Keratinocyte (primary cell): ENCODE data around the gene DIS3L2. TPM values are rescaled to one million over a fixed set of nuclear protein-coding genes. Genes with fewer than 3 reads are reported as not detected.
"Not testable (repeated sequence)": the region's sequence is repeated elsewhere in the genome, so short reads cannot be mapped to it uniquely, and the experiment has no call there.

Source experiments
- DNase-seq: peaks from one replicate; pipeline ENCODE4 v3.0.0-alpha.2; 2011; ENCODE audit warnings: low read depth, missing footprints, low spot score
- FAIRE-seq: peaks from 2 replicates; lab custom pipeline; 2011; peaks lifted over from hg19 to GRCh38; lab: Jason Lieb, UNC
- H2AFZ ChIP-seq: 2 replicates; pipeline ENCODE4 v1.6.0; 2012; ENCODE audit warnings: low read length, control low read depth, inconsistent platforms; ENCODE audit not compliant: control insufficient read depth
- H3K27ac ChIP-seq: 2 replicates; pipeline ENCODE4 v1.5.1; 2011; ENCODE audit warnings: low read length; ENCODE audit not compliant: control insufficient read depth, insufficient read depth
- H3K27me3 ChIP-seq: 3 replicates; pipeline ENCODE4 v1.6.0; 2011; ENCODE audit warnings: low read length; ENCODE audit not compliant: control insufficient read depth, insufficient read depth; ENCODE audit errors: extremely low read depth
- H3K36me3 ChIP-seq, 2 experiments: 2 replicates in 1 of 2; 3 replicates in 1 of 2; pipeline ENCODE4 v1.5.1; 2011; ENCODE audit warnings: low read length in 2 of 2, mild to moderate bottlenecking in 1 of 2; ENCODE audit not compliant: control insufficient read depth in 2 of 2, insufficient read depth in 2 of 2; ENCODE audit errors: extremely low read depth in 1 of 2
- H3K4me1 ChIP-seq: 3 replicates; pipeline ENCODE4 v1.5.1; 2011; ENCODE audit warnings: low read length; ENCODE audit not compliant: control insufficient read depth, insufficient read depth; ENCODE audit errors: extremely low read depth
- H3K4me2 ChIP-seq: 3 replicates; pipeline ENCODE4 v1.6.0; 2011; ENCODE audit warnings: low read depth, low read length; ENCODE audit not compliant: control insufficient read depth, insufficient read depth; ENCODE audit errors: extremely low read depth
- H3K4me3 ChIP-seq, 3 experiments: fragments of 200-600 bp in 1 of 3; sonication (generic) in 1 of 3; 2 replicates in 2 of 3; 3 replicates in 1 of 3; pipeline ENCODE4 v1.5.1; 2011 to 2016; ENCODE audit warnings: low read length in 3 of 3, mild to moderate bottlenecking in 3 of 3, control low read depth in 2 of 3, inconsistent platforms in 1 of 3, low read depth in 1 of 3, mixed read lengths in 1 of 3, mixed run types in 1 of 3, moderate library complexity in 1 of 3; ENCODE audit not compliant: control insufficient read depth in 2 of 3, insufficient read depth in 2 of 3; ENCODE audit errors: extremely low read depth in 1 of 3
- H3K79me2 ChIP-seq: 2 replicates; pipeline ENCODE4 v1.6.0; 2012; ENCODE audit warnings: low read length; ENCODE audit not compliant: control insufficient read depth, insufficient read depth
- H3K9ac ChIP-seq: 3 replicates; pipeline ENCODE4 v1.6.0; 2011; ENCODE audit warnings: low read length; ENCODE audit not compliant: control insufficient read depth, insufficient read depth; ENCODE audit errors: extremely low read depth
- H3K9me1 ChIP-seq: 3 replicates; pipeline ENCODE4 v1.6.0; 2011; ENCODE audit warnings: low read length; ENCODE audit not compliant: control insufficient read depth, insufficient read depth; ENCODE audit errors: extremely low read depth
- H3K9me3 ChIP-seq: 2 replicates; pipeline ENCODE4 v1.5.1; 2012; ENCODE audit warnings: low read depth, low read length; ENCODE audit not compliant: control insufficient read depth
- H4K20me1 ChIP-seq: 3 replicates; pipeline ENCODE4 v1.6.0; 2011; ENCODE audit warnings: low read length; ENCODE audit not compliant: control insufficient read depth, insufficient read depth; ENCODE audit errors: extremely low read depth
- EZH2 ChIP-seq: IDR thresholded peaks from one replicate; pipeline ENCODE4 v1.6.1; 2012; ENCODE audit warnings: inconsistent platforms, mild to moderate bottlenecking, low read length, moderate library complexity
- dilution Hi-C: fragments of 300-500 bp; cut with MboI; formaldehyde crosslinking; loops from one replicate; pipeline ENCODE4 v1.7.0; 2020; ENCODE audit warnings: low sequenced_read_pairs; ENCODE audit not compliant: extremely low pct_ligation_motif_present
- polyA plus RNA-seq, 5 experiments: library from polyadenylated mRNA; depleted of rRNA in 3 of 5; stranded (reverse) in 3 of 5; stranded (forward) in 1 of 5; unstranded in 1 of 5; fragments of >200 nt; gene quantifications; 1 replicate in 1 of 5; 2 replicates in 3 of 5; 3 replicates in 1 of 5; pipeline versions ENCODE4 v1.2.1 to v1.2.3, GENCODE V29; 2011 to 2012; ENCODE audit warnings: missing spikeins in 2 of 5, low read depth in 1 of 5, low replicate concordance in 1 of 5
- TF ChIP-seq, protein P1 (sequence below), 3 experiments: IDR thresholded peaks in 1 of 3; conservative IDR thresholded peaks in 1 of 3; optimal IDR thresholded peaks in 1 of 3; 2 replicates in 2 of 3; 3 replicates in 1 of 3; pipeline versions ENCODE3 to v1.5.1; 2011; ENCODE audit warnings: low read length in 3 of 3, mild to moderate bottlenecking in 3 of 3, moderate library complexity in 2 of 3, control low read depth in 1 of 3, inconsistent platforms in 1 of 3; ENCODE audit not compliant: insufficient read depth in 2 of 3; ENCODE audit errors: extremely low read depth in 1 of 3

The DIS3L2 gene
- polyA plus RNA-seq, 1 donor (not counting 4 experiments of a cell fraction or from before 2014, with no cell fraction given) = 8.6 TPM

DNA sequence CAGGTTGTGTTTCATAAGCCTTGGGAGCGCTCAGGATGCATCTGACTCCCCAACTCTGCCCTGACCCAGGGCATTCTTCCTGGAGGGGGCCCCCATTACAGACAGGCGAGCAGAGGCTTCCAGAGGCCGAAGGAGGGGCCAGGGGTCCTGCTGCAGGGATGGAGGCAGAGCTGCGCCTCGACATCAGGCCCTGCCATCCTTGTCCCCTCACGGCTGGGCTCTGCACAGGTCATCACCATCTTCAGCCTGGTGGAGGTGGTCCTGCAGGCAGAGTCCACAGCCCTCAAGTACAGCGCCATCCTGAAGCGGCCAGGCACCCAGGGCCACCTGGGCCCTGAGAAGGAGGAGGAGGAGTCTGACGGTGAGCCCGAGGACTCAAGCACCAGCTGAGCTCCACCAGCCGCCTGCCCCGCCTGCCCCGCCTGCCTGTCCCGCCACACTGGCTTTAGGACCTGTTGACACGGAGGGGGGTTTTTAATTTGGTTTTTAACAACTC is 374.8 kb downstream of the DIS3L2 start:
- Histone ChIP-seq H3K9me3 (no peaks in the 10 kb centered on the region), H2AFZ (no peak overlapping the region), H3K36me3 (peaks cover 0 to 1% of the 10 kb centered on the region in 2 experiments), H3K9ac (no peak overlapping the region), H4K20me1 (no peaks in the 10 kb centered on the region), H3K4me1 (peaks cover 3% of the 10 kb centered on the region), H3K27me3 (no peaks in the 10 kb centered on the region), H3K4me3 (no peak overlapping the region), H3K4me2 (no peak overlapping the region), H3K79me2 (no peaks in the 10 kb centered on the region), H3K9me1 (no peaks in the 10 kb centered on the region), H3K27ac (no peak overlapping the region)
- FAIRE-seq (no peak), DNase-seq (no peak)
- dilution Hi-C loops = no loop called here
- TF ChIP-seq, protein P1, sequence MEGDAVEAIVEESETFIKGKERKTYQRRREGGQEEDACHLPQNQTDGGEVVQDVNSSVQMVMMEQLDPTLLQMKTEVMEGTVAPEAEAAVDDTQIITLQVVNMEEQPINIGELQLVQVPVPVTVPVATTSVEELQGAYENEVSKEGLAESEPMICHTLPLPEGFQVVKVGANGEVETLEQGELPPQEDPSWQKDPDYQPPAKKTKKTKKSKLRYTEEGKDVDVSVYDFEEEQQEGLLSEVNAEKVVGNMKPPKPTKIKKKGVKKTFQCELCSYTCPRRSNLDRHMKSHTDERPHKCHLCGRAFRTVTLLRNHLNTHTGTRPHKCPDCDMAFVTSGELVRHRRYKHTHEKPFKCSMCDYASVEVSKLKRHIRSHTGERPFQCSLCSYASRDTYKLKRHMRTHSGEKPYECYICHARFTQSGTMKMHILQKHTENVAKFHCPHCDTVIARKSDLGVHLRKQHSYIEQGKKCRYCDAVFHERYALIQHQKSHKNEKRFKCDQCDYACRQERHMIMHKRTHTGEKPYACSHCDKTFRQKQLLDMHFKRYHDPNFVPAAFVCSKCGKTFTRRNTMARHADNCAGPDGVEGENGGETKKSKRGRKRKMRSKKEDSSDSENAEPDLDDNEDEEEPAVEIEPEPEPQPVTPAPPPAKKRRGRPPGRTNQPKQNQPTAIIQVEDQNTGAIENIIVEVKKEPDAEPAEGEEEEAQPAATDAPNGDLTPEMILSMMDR (optimal IDR thresholded peaks at IDR 0.05 in 1 of 3, IDR thresholded peaks at IDR 0.05 in 1 of 3, conservative IDR thresholded peaks at IDR 0.05 in 1 of 3; ENCODE audit: extremely low read depth in 1 of 3, insufficient read depth in 2 of 3, low read length in 3 of 3) = no peak
- no peak for TF ChIP-seq EZH2

DNA sequence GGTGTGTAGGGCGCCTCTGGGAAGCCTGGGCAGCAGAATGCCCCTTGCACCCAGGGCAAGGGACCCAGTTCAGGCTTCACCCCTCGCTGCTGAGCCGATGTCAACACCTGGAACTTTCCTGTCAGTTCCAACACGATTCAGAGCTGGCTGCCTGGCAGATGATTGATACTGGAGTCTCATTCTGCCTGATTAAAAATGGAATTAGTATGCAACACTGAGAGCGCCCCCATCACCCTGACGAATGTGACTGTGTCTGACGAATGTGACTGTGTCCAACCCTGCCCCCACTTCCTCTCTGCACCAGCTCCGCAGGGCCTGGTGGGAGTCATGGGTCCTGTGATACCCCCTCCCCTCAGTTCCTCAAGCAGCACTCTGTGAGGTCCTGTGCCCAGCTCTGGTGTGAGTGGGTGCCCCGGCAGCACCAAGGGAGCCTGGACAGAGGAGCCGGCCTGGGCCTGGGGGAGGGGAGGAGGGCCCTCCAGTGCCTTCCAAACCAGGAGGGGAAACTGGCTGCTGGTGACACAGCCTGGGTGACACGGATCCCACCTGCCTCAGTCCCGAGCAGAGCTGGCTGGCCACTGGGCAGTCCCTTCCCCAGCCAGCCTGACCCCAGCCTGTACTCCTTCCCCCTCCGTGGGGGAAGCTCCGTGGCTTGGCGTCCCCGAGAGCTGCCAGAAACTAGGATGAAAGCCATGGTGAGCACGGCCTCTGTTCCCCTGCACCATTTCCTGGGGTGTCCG is 375.6 kb downstream of the DIS3L2 start:
- H3K9me3 ChIP-seq = no peaks in the 10 kb centered on the region
- H3K9me1 ChIP-seq = no peaks in the 10 kb centered on the region
- H3K27me3 ChIP-seq = no peaks in the 10 kb centered on the region
- no peak overlapping the region for H3K27ac ChIP-seq
- peaks cover 3% of the 10 kb centered on the region for H3K4me1 ChIP-seq
- TF ChIP-seq, protein P1 (optimal IDR thresholded peaks at IDR 0.05 in 1 of 3, IDR thresholded peaks at IDR 0.05 in 1 of 3, conservative IDR thresholded peaks at IDR 0.05 in 1 of 3; ENCODE audit: extremely low read depth in 1 of 3, insufficient read depth in 2 of 3, low read length in 3 of 3) = no peak
- TF ChIP-seq EZH2 = no peak
- H3K79me2 ChIP-seq = no peaks in the 10 kb centered on the region
- H3K9ac ChIP-seq = no peak overlapping the region
- dilution Hi-C loops = no loop called here
- H3K4me3 ChIP-seq = no peak overlapping the region
- H3K4me2 ChIP-seq = no peak overlapping the region
- H3K36me3 ChIP-seq = peaks cover 0 to 1% of the 10 kb centered on the region in 2 experiments
- H2AFZ ChIP-seq = no peak overlapping the region
- no peaks in the 10 kb centered on the region for H4K20me1 ChIP-seq
- DNase-seq (no peak), FAIRE-seq (no peak)

DNA sequence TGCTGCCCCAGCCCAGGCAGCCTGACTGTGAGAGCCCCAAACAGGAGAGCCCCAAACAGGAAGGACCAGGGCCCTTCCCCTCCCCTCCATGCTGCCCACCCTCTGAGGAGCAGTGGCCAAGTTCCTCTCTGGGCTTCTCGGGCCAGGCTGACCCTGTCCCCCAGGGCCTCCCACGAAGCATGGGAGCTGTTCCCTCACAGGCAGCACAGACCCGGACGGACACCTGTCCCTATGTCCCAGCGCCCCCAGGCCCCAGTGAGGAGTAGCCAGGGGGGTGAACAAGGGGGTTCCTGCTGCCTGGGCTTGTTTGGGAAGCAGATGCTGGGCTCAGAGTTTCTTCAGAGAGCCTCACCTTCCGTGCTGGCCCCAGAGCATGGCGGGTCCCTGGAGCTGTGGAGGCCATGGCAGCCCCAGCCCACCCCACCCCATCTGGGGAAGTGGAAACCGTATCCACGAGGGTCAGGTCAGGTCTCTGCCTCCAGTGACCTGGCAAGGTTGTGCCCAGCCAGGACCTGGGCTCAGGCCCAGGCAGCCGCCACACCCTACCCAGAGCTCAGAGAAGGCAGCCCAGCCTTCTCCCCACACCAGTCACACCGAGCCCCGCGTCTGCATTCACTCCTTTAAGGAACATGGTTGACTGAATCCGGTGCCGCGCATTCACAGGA is 376.7 kb downstream of the DIS3L2 start:
- H3K9ac ChIP-seq, H3K27ac ChIP-seq, H3K27me3 ChIP-seq, H4K20me1 ChIP-seq, H3K36me3 ChIP-seq, H3K9me1 ChIP-seq, H2AFZ ChIP-seq, H3K79me2 ChIP-seq, DNase-seq, H3K4me1 ChIP-seq, H3K9me3 ChIP-seq, dilution Hi-C loops, H3K4me2 ChIP-seq, H3K4me3 ChIP-seq, FAIRE-seq: not testable (repeated sequence)
